GM19193 (cell line): ENCODE measurements around the gene GNAO1.

Experiments used
- POLR2A ChIP-seq: IDR thresholded peaks from 4 replicates; pipeline ENCODE4 v1.6.1; 2011; ENCODE audit not compliant: insufficient read depth, insufficient read length; ENCODE audit errors: extremely low read depth

The GNAO1 gene

GRCh38 chr16:56363781-56364565 lies 172.7 kb downstream of the GNAO1 start:
- no peak for TF ChIP-seq POLR2A

- no peak for TF ChIP-seq POLR2A
These were observed 173.6 kb downstream of the GNAO1 start for GRCh38 chr16:56364865-56365264.

- TF ChIP-seq POLR2A, result no peak
These were observed 174.3 kb downstream of the GNAO1 start for GRCh38 chr16:56365552-56365951.

- no peak for TF ChIP-seq POLR2A
These were observed 175.7 kb downstream of the GNAO1 start for GRCh38 chr16:56366945-56367344.

GRCh38 chr16:56367764-56368163 lies 176.5 kb downstream of the GNAO1 start:
- TF ChIP-seq POLR2A, result no peak

- no peak for TF ChIP-seq POLR2A
These were observed 177.3 kb downstream of the GNAO1 start for GRCh38 chr16:56368545-56368944.

DNA sequence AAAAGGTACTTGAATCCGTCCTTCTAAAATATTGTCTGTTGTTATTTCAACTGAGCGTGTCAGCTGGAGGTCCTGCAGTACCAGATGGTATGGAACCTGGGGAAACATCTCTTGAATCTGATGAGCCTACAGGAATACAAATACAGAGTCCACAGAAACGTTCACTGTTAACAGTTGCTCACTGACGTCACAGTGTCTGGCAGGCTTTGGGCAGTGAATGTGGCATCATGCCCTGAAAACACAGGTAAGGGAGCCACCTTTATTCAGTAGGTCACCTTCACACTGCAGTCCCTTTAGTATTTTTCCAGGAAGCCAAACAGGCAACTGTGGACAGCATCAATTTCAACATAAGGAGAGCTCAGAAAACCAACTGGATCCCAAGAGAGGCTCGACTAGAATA lies 177.9 kb downstream of the GNAO1 start:
- TF ChIP-seq POLR2A, result no peak

DNA sequence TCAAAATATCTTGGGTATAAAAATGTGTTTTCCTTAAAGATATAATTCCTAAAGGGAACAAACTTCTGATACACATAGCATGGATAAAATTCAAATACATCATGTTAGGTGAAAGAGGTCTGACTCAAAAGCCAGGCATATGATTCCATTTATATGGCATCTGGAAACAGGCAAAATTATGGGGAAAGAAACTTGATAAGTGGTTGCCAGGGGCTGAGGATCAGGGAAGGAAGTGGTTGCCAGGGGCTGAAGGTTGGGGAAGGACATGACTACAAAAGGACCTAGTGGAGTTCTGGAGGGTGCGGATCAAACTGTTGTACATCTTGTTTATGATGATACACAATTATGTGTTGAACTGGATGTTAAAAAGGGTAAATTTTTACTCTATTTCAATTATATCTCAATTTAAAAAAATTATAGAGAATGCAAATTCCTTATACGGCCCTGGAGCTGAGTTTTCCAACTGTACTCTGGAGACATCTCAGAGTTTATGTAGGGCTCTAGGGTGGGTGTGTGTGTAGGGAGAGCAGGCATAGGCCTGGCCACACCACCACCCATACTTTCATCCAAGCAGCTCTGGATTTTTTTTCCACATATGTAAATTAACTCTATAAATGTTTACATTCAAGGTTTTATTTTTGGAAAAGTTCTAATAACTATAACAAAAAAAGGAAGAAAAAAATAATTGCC lies 179.0 kb downstream of the GNAO1 start:
- no peak for TF ChIP-seq POLR2A

DNA sequence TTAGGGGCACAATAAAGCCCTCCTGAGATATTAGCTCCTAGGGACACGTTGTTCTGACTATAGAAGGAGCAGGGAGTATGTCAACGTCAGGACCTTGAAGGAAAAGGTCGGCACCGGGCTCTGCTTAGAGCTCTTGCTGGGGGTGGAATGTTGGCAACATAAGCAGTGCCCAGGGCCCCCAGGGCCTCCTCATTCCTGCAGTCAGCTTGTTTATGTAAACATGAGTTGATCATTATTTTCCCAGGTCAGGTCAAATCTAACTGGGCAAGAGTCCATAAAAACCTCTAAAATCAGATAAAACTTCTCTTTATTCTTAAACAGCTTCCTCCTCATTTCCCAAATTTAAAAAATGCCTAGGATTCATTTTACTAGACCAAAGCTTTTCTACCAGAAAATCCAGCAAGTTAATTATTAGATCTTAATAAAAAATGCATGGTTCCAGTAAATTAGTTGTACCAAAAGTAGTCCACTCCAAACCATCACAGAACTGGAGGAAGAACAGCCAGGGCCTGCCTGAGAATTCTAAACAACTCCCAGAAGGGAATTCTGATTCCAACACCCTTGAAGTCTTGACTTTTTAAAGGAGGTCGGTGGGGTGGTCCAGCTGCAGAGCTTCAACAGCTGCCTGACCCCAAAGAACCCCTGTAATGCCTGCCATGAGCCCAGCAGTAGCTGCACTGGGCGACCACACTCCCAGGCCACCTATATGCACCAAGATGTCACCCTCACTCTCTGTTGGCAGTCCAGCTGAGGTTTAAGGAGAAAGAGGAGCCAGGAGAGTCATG lies 179.8 kb downstream of the GNAO1 start:
- no peak for TF ChIP-seq POLR2A

GRCh38 chr16:56371660-56371937 lies 180.3 kb downstream of the GNAO1 start:
- TF ChIP-seq POLR2A, result no peak

GRCh38 chr16:56372013-56372634 lies 180.8 kb downstream of the GNAO1 start:
- no peak for TF ChIP-seq POLR2A

GRCh38 chr16:56373003-56373402 lies 181.7 kb downstream of the GNAO1 start:
- no peak for TF ChIP-seq POLR2A

DNA sequence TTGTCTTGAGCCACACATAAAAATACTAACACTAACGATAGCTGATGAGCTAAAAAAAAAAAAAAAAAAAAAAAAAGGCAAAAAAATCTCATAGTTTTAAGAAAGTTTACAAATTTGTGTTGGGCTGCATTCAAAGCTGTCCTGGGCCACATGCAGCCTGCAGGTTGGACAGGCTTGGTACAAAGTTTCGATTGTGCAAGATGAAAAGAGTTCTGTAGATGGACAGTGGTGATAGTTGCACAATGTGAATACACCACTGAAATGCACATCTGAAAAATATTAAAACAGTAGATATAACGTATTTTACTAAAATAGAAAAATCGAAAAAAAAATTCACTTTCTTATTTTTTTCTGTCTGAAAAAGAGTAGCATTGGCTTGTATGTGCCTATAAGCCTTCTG lies 191.2 kb downstream of the GNAO1 start:
- no peak for TF ChIP-seq POLR2A

- TF ChIP-seq POLR2A, result no peak
These were observed 191.6 kb downstream of the GNAO1 start for GRCh38 chr16:56382901-56383355.

DNA sequence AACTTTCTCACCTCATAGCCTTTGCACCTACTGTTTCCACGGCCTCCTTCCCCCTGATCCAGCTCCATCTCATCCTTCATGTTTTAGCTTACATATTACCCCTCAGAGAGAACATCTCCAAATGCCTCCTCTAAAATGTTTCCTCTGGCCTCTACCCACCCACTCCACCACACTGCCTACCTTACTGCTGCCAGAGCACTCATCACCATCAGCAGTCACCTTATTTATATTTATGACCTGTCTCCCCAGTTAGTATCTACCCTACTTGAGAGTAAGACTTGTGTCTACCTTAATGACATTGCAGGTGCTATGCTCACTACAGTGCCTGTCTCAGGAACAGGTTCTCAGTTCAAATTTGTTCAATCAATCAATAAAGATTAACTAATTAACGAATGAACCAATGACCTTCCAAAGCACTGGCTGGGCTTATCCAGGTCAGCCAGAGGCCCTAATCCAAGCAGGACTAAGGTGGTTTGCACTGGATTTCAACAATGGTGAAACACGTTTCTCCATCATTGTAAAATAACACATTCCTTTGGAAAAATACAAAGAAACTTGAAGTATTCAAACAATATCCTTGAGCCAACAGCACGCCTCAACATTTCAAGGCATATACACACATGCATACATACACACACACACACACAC lies 192.9 kb downstream of the GNAO1 start:
- no peak for TF ChIP-seq POLR2A
